ACC112 (cell line): ENCODE measurements around the gene SMARCE1.

Experiments
- H2AFZ ChIP-seq: fragments of 200-600 bp; sonication (generic); one replicate; pipeline ENCODE4 v1.6.0; 2017; ENCODE audit warnings: antibody characterized with exemption, low read length; ENCODE audit not compliant: unreplicated experiment
- H3K27ac ChIP-seq: fragments of 200-600 bp; sonication (generic); 2 replicates; pipeline ENCODE4 v1.5.1; 2014; ENCODE audit warnings: low read depth, mild to moderate bottlenecking, antibody characterized with exemption, low read length, moderate library complexity
- H3K27me3 ChIP-seq: fragments of 200-600 bp; sonication (generic); 2 replicates; pipeline ENCODE4 v1.6.1; 2014; ENCODE audit warnings: mild to moderate bottlenecking, antibody characterized with exemption, low read length, moderate library complexity, mixed read lengths; ENCODE audit not compliant: insufficient read depth
- H3K36me3 ChIP-seq: fragments of 200-600 bp; sonication (generic); 2 replicates; pipeline ENCODE4 v1.6.1; 2016; ENCODE audit warnings: mild to moderate bottlenecking, antibody characterized with exemption, low read length, moderate library complexity, mixed read lengths; ENCODE audit not compliant: insufficient read depth
- H3K4me1 ChIP-seq: fragments of 200-600 bp; sonication (generic); one replicate; pipeline ENCODE4 v1.6.1; 2016; ENCODE audit warnings: low read length, mixed read lengths; ENCODE audit not compliant: insufficient read depth, unreplicated experiment, control insufficient read depth
- H3K4me3 ChIP-seq: fragments of 200-600 bp; sonication (generic); 2 replicates; pipeline ENCODE4 v1.5.1; 2014; ENCODE audit warnings: mild to moderate bottlenecking, low read depth, low read length
- H3K79me2 ChIP-seq: fragments of 200-600 bp; sonication (generic); one replicate; pipeline ENCODE4 v1.6.0; 2016; ENCODE audit warnings: low read length; ENCODE audit not compliant: control insufficient read depth, unreplicated experiment, insufficient read depth

Gene SMARCE1

DNA sequence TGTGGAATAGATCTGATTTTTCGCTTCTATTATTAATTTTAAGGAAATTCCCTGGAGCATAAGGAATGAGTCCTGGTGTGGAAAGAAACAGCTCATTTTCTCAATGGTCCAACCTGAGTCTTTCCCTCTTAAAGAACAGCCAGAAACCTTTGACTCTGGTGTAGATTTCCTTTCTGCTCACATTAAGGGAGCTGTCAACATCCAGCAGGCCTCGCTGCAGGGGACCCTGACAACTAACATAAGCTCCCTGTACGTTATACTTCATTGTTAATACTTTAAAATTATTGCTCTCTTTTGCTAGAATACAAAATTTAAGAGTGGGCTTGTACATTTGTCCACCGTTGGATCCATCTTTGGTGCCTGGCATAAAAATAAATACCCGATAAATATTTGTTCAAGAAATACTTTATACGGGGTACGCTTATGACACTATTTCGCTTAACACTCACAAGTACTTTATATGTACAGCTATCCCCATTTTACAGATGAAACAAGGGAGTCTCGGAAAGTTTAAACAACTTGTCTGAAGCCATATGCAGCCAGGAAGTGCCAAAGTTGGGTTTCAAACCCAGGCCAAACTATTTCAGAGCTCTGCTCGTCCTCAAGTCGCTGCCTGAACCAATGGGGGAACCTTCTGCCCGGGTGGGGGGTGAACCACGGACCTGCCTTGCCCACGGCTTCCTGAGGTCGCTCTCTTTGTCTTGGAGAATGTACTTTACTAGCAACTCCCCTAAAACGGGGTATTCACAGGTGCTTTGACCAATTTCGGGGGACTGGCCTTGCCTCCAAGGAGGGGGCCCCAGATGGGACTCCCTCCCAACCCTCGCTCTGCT lies 611 bp downstream of the SMARCE1 start:
- peaks cover 51% of the 10 kb centered on the region for H3K79me2 ChIP-seq
- H3K27ac ChIP-seq = peak overlapping the region; percentile 88
- H3K4me1 ChIP-seq = peaks cover 22% of the 10 kb centered on the region

DNA sequence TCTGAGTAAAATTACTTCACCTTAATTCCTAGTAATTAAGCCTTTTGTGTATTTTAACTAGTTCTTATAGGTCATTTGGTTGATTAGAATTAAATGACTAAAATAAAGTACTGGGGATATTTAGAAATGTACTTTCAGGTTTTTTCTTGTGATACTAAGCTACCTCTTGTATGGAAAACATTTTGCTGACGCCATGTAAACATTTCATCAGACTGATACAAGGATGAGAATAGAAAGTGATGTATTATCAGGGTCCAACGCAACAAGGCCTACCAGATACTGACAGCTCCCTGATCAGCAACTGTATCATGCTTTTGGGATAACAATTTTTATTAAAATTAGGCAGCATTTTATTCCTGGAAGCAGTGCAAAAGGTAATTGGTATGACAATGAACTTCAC lies 1.7 kb downstream of the SMARCE1 start:
- Histone ChIP-seq H3K27me3 (no peaks in the 10 kb centered on the region), H3K36me3 (peaks cover 36% of the 10 kb centered on the region), H3K4me3 (peak overlapping the region; percentile 90), H3K79me2 (peaks cover 54% of the 10 kb centered on the region), H2AFZ (no peak overlapping the region), H3K4me1 (peaks cover 22% of the 10 kb centered on the region), H3K27ac (no peak overlapping the region)

More for the DNA sequence above, 611 bp downstream of the SMARCE1 start:
- Histone ChIP-seq H3K27me3 (no peaks in the 10 kb centered on the region), H3K4me3 (peak overlapping the region; percentile 90), H3K36me3 (peaks cover 25% of the 10 kb centered on the region), H2AFZ (peak overlapping the region; percentile 93)

DNA sequence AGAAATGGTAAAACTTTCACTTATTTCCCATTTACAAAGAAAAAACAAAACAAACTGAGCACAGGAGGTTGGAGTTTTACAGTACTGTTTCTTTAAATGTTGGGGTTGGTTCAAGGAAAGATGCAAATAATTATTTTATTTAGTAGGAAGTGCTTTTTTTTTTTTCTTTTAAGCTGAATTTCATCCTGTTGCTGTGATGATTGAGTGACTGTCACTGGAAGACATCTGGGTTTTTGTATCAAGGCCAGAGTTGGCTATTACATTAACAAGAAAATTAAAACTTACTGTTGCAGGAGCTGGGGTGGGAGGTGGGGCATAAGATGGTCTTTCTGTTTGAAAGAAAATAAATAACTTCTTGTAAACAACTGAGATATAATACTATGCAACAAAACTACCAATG lies 2.3 kb downstream of the SMARCE1 start:
- Histone ChIP-seq H3K79me2 (peaks cover 58% of the 10 kb centered on the region), H2AFZ (no peak overlapping the region), H3K4me1 (peaks cover 22% of the 10 kb centered on the region), H3K36me3 (peaks cover 39% of the 10 kb centered on the region), H3K4me3 (no peak overlapping the region; the same call in 1 of the 2 replicates), H3K27ac (no peak overlapping the region), H3K27me3 (no peaks in the 10 kb centered on the region)

GRCh38 chr17:40637931-40638330 lies 9.7 kb downstream of the SMARCE1 start:
- no peak overlapping the region for H3K4me3 ChIP-seq
- H2AFZ ChIP-seq = no peak overlapping the region
- no peak overlapping the region for H3K27ac ChIP-seq
- H3K27me3 ChIP-seq = no peaks in the 10 kb centered on the region
- no peaks in the 10 kb centered on the region for H3K4me1 ChIP-seq
- H3K79me2 ChIP-seq = peaks cover 20% of the 10 kb centered on the region
- H3K36me3 ChIP-seq = peaks cover 65% of the 10 kb centered on the region

DNA sequence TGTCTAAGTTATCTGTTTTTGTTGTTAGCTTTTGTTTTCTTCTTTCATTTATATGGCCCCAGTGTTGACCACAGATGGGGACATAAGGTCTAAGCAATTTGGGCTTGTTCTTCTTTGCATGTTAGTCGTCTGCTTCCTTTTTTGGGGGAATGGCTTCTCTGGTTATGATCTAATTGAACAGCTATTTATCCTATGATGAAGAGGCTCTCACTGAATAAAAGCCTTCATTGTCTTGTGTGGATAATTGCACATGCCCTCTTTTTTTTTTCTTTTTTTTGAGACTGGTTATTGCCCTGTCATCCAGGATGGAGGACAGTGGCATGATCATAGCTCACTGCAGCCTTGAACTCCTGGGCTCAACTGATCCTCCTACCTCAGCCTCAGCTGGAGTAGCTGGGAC lies 13.7 kb downstream of the SMARCE1 start:
- Histone ChIP-seq H3K4me3 (no peak overlapping the region), H3K79me2 (peaks cover 1% of the 10 kb centered on the region), H3K27ac (no peak overlapping the region), H3K36me3 (peaks cover 53% of the 10 kb centered on the region), H3K27me3 (no peaks in the 10 kb centered on the region), H2AFZ (no peak overlapping the region), H3K4me1 (no peaks in the 10 kb centered on the region)

DNA sequence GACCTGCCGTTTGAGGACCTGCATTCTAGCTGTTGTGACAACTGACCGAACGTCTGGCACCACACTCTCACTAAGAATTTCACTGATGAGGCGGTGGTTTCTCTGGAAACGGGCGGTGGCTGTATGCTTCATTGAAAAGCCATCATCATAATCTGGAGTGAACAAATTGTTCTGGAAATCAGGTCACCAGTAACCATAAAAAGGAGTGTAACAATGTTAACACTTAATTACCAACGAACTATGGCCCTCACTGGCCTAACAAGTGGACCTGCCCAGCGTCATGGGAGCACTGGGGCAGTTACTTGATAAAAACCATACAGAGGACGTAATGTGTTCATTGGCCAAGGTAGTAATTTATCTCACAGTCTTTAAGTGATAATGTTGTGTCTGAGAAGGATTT lies 15.4 kb downstream of the SMARCE1 start:
- H3K4me3 ChIP-seq = no peak overlapping the region
- H3K79me2 ChIP-seq = no peaks in the 10 kb centered on the region
- H3K27me3 ChIP-seq = no peaks in the 10 kb centered on the region
- no peak overlapping the region for H2AFZ ChIP-seq
- no peaks in the 10 kb centered on the region for H3K4me1 ChIP-seq
- peaks cover 45% of the 10 kb centered on the region for H3K36me3 ChIP-seq
- H3K27ac ChIP-seq = no peak overlapping the region

DNA sequence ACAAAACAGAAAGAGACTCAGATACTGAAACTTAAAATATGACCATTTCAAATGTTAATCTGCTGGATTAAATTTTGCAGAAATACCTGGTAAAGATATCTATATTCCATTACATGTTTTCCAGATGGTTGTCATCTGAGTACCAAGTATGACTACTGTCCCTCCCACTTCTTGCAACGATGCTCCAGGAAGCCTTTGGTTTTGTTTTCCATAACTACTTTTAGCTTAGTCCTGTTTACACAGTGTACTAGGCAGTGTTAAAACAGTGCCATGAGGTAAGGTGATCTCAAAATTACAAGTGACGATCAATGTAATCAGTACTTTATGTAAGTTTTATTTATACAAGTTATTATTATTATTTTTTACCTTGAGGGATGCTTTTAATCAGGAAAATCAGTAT lies 17.8 kb downstream of the SMARCE1 start:
- H3K36me3 ChIP-seq = peaks cover 25% of the 10 kb centered on the region

DNA sequence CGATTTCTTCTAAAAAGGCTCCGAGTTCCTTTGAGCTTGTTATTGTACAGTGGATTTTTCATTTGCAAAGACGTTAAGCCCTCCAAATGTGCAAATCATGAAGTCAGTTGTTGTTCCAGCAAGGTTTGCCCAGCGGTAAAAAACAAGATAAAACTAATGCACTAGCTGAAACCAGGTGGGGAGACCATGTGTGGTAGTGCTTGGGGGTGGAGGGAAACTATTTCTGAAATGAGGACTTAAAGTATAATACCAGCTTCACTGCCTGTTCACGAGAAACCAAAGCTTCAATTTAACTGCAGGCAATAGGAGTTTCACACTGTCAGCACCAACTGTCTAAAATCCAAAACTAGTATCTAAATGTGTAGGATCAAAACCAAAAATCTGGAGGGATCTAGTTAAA lies 22.3 kb downstream of the SMARCE1 start:
- no peak overlapping the region for H2AFZ ChIP-seq
- H3K27me3 ChIP-seq = no peaks in the 10 kb centered on the region
- H3K79me2 ChIP-seq = no peaks in the 10 kb centered on the region
- H3K4me3 ChIP-seq = no peak overlapping the region
- no peaks in the 10 kb centered on the region for H3K4me1 ChIP-seq
- no peaks in the 10 kb centered on the region for H3K36me3 ChIP-seq
- H3K27ac ChIP-seq = no peak overlapping the region

More for the DNA sequence above, 17.8 kb downstream of the SMARCE1 start:
- Histone ChIP-seq H3K79me2 (no peaks in the 10 kb centered on the region), H3K4me3 (no peak overlapping the region), H2AFZ (no peak overlapping the region), H3K27ac (no peak overlapping the region), H3K27me3 (no peaks in the 10 kb centered on the region), H3K4me1 (no peaks in the 10 kb centered on the region)

- H3K79me2 ChIP-seq = no peaks in the 10 kb centered on the region
- no peak overlapping the region for H3K27ac ChIP-seq
- no peak overlapping the region for H3K4me3 ChIP-seq
- H2AFZ ChIP-seq = no peak overlapping the region
- H3K36me3 ChIP-seq = no peaks in the 10 kb centered on the region
- H3K4me1 ChIP-seq = no peaks in the 10 kb centered on the region
- H3K27me3 ChIP-seq = no peaks in the 10 kb centered on the region
These were observed 24.0 kb downstream of the SMARCE1 start for GRCh38 chr17:40623419-40624210.

DNA sequence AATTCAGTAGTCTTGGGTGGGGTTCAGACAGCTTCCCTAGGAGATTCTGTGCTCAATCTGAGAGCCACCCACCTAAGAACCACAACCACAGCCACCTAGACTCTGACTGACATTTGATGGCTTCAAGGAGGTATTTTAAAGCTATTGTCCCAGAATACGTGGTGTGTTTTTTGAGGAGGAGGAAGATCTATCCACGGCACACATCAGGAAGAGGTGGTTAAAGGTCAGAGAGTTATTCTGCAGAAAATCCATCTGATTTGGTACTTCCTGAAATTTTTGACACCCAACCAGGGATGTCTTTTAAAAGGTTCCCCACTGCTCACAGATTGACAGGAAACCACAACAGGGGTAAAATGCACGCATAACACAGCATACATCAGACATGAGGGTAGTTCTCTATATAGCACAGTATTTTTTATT lies 25.1 kb downstream of the SMARCE1 start:
- H3K36me3 ChIP-seq = no peaks in the 10 kb centered on the region
- no peak overlapping the region for H2AFZ ChIP-seq
- H3K27ac ChIP-seq = no peak overlapping the region
- no peaks in the 10 kb centered on the region for H3K79me2 ChIP-seq
- H3K4me1 ChIP-seq = no peaks in the 10 kb centered on the region
- no peaks in the 10 kb centered on the region for H3K27me3 ChIP-seq
- no peak overlapping the region for H3K4me3 ChIP-seq
